PC-3 (cell line): Measurements from ENCODE around the gene KAT7.

Experiments
- EZH2 ChIP-seq: fragments of 300-600 bp; sonication (generic); IDR thresholded peaks from one replicate; pipeline ENCODE4 v1.6.1; 2017; ENCODE audit warnings: antibody characterized with exemption, mild to moderate bottlenecking, low read length; ENCODE audit not compliant: unreplicated experiment
- EZH2phosphoT487 ChIP-seq: fragments of 300-600 bp; sonication (generic); IDR thresholded peaks from 2 replicates; pipeline ENCODE4 v1.6.1; 2018; ENCODE audit warnings: mild to moderate bottlenecking, antibody characterized with exemption, low read length, borderline replicate concordance
- TF ChIP-seq, protein P1 (sequence below): fragments of 300-600 bp; sonication (generic); conservative IDR thresholded peaks from 2 replicates; pipeline ENCODE4 v1.5.1; 2017; ENCODE audit warnings: antibody characterized with exemption, low read depth, mild to moderate bottlenecking, low read length

DNA sequence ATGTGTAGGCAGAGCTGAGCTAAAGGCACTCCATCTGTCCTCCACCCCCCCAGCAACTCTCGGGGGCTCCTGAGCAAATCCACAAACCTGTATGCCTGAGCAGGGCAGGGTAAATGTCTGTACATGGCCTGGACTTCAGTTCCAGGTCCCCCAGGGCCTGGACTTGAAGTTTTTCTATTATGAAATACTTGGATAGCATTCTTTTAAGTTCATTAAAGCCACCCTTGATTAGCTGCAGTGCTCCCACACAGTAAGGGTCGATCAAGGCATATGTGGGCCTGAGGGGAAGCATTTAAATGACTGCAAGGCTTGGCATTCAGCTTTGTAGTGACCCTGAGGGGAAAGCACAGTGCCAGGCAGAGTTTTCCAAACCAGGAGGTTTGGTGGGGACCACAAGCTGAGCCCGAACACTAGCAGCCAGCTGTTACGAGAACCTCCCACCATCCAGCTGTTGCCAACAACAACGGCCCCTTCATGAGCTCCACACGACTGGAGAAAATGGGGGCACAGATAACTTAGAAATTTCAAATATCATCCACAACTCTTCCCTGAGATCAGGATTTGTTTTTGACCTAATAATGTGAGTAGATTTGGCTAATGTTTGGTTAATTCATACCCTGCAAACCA lies 31.2 kb upstream of the KAT7 start:
- TF ChIP-seq, protein P1, sequence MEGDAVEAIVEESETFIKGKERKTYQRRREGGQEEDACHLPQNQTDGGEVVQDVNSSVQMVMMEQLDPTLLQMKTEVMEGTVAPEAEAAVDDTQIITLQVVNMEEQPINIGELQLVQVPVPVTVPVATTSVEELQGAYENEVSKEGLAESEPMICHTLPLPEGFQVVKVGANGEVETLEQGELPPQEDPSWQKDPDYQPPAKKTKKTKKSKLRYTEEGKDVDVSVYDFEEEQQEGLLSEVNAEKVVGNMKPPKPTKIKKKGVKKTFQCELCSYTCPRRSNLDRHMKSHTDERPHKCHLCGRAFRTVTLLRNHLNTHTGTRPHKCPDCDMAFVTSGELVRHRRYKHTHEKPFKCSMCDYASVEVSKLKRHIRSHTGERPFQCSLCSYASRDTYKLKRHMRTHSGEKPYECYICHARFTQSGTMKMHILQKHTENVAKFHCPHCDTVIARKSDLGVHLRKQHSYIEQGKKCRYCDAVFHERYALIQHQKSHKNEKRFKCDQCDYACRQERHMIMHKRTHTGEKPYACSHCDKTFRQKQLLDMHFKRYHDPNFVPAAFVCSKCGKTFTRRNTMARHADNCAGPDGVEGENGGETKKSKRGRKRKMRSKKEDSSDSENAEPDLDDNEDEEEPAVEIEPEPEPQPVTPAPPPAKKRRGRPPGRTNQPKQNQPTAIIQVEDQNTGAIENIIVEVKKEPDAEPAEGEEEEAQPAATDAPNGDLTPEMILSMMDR = no peak
- TF ChIP-seq EZH2 = no peak
- no peak for TF ChIP-seq EZH2phosphoT487
